ENCODE measurements around the gene NCAPD2. TPM values are rescaled to one million over a fixed set of nuclear protein-coding genes. Genes with fewer than 3 reads are reported as not detected.

The NCAPD2 gene
- total and polyA plus RNA-seq, 2 of the 4 experiments (the other 2 are of a cell fraction), result 35.6 to 57.9 TPM

GRCh38 chr12:6551063-6551461 lies 57.2 kb downstream of the NCAPD2 start:
- dilution Hi-C loops (cut with HindIII; ENCODE audit: low sequenced_read_pairs, unreplicated experiment), result no loop called here
- Histone ChIP-seq H4K5ac (ENCODE audit: low read depth, low read length) (peak overlapping the region; percentile 3; the same call in 1 of the 2 replicates), H3K4ac (ENCODE audit: low read depth, low read length) (peak overlapping the region; percentile 98), H3K27me3 (ENCODE audit: control insufficient read depth, insufficient read depth, low read length) (no peaks in the 10 kb centered on the region), H2BK5ac (ENCODE audit: low read depth, low read length, poor library complexity, severe bottlenecking) (peak overlapping the region; percentile 88), H2AK5ac (ENCODE audit: low read depth, low read length) (peak overlapping the region; percentile 99; the same call in 1 of the 2 replicates), H3K9me3 (ENCODE audit: control insufficient read depth, insufficient read depth, low read length) (no peaks in the 10 kb centered on the region), H2BK15ac (ENCODE audit: low read depth, low read length) (peak overlapping the region; percentile 77; the same call in 1 of the 3 replicates), H3K18ac (ENCODE audit: low read depth, low read length) (no peak overlapping the region), H2AK9ac (replicated peaks; ENCODE audit: low read depth, low read length, poor library complexity) (peak overlapping the region; percentile 90), H3K79me1 (ENCODE audit: low read depth in 1 of 2, low read length in 2 of 2) (peaks cover 30 to 86% of the 10 kb centered on the region in 2 experiments; a peak in 3 of 4 replicates), H2AFZ (replicated peaks; ENCODE audit: low read length, poor library complexity) (no peak overlapping the region), H3K23ac (ENCODE audit: low read depth, low read length) (peak overlapping the region; percentile 69), H4K20me1 (ENCODE audit: insufficient read depth, low read length) (peaks cover 26% of the 10 kb centered on the region; the same call in 1 of the 2 replicates), H4K91ac (ENCODE audit: insufficient read depth, low read depth, low read length) (peak overlapping the region; percentile 91), H3K36me3 (ENCODE audit: control insufficient read depth, insufficient read depth, low read length) (peaks cover 15% of the 10 kb centered on the region), H4K8ac (ENCODE audit: low read depth in 2 of 2, low read length in 2 of 2) (peak overlapping the region; percentile 60 to 80; a peak in 3 of 4 replicates), H3K4me3 (ENCODE audit: insufficient read depth, low read depth, low read length) (no peak overlapping the region), H3K4me1 (ENCODE audit: control insufficient read depth, insufficient read depth, low read length) (peaks cover 54% of the 10 kb centered on the region), H3K27ac (ENCODE audit: insufficient read depth, low read length) (peak overlapping the region; percentile 86), H3K14ac (replicated peaks; ENCODE audit: low read depth, low read length) (peak overlapping the region; percentile 85), H3K4me2 (ENCODE audit: low read depth, low read length) (no peak overlapping the region), H3K56ac (ENCODE audit: extremely low read depth, insufficient read depth, low read length) (no peak overlapping the region), H3K9me1 (ENCODE audit: insufficient read depth, low read length) (peaks cover 29% of the 10 kb centered on the region), H2BK120ac (ENCODE audit: low read depth, low read length) (peak overlapping the region; percentile 88), H3K9ac (ENCODE audit: low read depth, low read length) (no peak overlapping the region), H2BK20ac (ENCODE audit: low read depth, low read length) (peak overlapping the region; percentile 74; the same call in 1 of the 2 replicates)
- TF ChIP-seq SMC3 (IDR thresholded peaks at IDR 0.05; ENCODE audit: low read depth, low read length), result no peak
- no peak for TF ChIP-seq MAFK (IDR thresholded peaks at IDR 0.05; ENCODE audit: low read depth, low read length)
- no peak for TF ChIP-seq MXI1 (IDR thresholded peaks at IDR 0.05; ENCODE audit: borderline replicate concordance, low read depth, low read length)
- TF ChIP-seq USF2 (IDR thresholded peaks at IDR 0.05; ENCODE audit: low read depth, low read length), result no peak
- TF ChIP-seq FOS (IDR thresholded peaks at IDR 0.05; ENCODE audit: low read depth, low read length), result no peak
- TF ChIP-seq, protein P1, sequence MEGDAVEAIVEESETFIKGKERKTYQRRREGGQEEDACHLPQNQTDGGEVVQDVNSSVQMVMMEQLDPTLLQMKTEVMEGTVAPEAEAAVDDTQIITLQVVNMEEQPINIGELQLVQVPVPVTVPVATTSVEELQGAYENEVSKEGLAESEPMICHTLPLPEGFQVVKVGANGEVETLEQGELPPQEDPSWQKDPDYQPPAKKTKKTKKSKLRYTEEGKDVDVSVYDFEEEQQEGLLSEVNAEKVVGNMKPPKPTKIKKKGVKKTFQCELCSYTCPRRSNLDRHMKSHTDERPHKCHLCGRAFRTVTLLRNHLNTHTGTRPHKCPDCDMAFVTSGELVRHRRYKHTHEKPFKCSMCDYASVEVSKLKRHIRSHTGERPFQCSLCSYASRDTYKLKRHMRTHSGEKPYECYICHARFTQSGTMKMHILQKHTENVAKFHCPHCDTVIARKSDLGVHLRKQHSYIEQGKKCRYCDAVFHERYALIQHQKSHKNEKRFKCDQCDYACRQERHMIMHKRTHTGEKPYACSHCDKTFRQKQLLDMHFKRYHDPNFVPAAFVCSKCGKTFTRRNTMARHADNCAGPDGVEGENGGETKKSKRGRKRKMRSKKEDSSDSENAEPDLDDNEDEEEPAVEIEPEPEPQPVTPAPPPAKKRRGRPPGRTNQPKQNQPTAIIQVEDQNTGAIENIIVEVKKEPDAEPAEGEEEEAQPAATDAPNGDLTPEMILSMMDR (conservative IDR thresholded peaks at IDR 0.05; ENCODE audit: low read depth, low read length), result no peak
- no peak for TF ChIP-seq NFE2L2 (IDR thresholded peaks at IDR 0.05; ENCODE audit: low read depth, low read length)
- no peak for TF ChIP-seq RFX5 (IDR thresholded peaks at IDR 0.05; ENCODE audit: low read depth, low read length)
- BruUV-seq (replicated peaks), result no TSS peak
- 89% methylated on average over 7 of the region's 18 CpGs; no CpG with 5 or more reads in 1 of the 2 experiments for WGBS, 2 experiments (ENCODE audit: extremely low coverage in 2 of 2, insufficient read length in 1 of 2)
- in situ Hi-C loops (cut with MboI; ENCODE audit: low sequenced_read_pairs), result no loop called here
- ChIA-PET CTCF (interaction anchor here (0.6 to 1.9 kb wide), 2 partner anchors 13 to 109 kb away, joined by 5 to 7 read pairs; no protein-coding TSS in a partner anchor), POLR2A (ENCODE audit: unreplicated experiment) (interaction anchor here (1.6 to 5.2 kb wide), 2 partner anchors 11 to 16 kb away, joined by 6 to 48 read pairs; partner anchors contain the start of gene GAPDH)
- no peak for DNase-seq
- intact Hi-C loops (cut with micrococcal nuclease), result loop anchor here (10.0 kb wide), 2 partner anchors 134 to 566 kb away; partner anchors contain the start of gene ZNF384
- ATAC-seq (ENCODE audit: low read depth), result no peak
